ENCODE measurements around the gene RCOR2. TPM values are rescaled to one million over a fixed set of nuclear protein-coding genes. Genes with fewer than 3 reads are reported as not detected.

Gene RCOR2
- total and polyA plus RNA-seq, 2 experiments from 2014 or later, result 5.5 to 66.9 TPM

DNA sequence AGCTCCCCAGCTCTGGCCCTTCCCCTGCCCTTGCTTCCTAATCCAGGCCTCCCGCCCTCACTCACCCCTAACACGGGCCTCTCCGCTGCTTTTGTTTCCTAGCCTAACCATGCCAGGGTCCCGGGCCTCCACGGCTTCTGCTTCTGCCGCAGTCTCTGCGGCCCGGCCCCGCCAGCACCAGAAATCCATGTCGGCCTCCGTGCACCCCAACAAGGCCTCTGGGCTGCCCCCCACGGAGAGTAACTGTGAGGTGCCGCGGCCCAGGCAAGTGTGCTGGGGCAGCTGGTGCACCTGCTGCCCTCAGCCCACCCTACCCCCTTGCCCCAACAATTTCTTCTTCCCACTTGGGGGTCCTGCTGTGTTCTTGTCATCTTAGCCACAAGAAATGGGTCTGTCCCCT lies 13.1 kb downstream of the RCOR2 start (continued):
- TF ChIP-seq, protein P1, sequence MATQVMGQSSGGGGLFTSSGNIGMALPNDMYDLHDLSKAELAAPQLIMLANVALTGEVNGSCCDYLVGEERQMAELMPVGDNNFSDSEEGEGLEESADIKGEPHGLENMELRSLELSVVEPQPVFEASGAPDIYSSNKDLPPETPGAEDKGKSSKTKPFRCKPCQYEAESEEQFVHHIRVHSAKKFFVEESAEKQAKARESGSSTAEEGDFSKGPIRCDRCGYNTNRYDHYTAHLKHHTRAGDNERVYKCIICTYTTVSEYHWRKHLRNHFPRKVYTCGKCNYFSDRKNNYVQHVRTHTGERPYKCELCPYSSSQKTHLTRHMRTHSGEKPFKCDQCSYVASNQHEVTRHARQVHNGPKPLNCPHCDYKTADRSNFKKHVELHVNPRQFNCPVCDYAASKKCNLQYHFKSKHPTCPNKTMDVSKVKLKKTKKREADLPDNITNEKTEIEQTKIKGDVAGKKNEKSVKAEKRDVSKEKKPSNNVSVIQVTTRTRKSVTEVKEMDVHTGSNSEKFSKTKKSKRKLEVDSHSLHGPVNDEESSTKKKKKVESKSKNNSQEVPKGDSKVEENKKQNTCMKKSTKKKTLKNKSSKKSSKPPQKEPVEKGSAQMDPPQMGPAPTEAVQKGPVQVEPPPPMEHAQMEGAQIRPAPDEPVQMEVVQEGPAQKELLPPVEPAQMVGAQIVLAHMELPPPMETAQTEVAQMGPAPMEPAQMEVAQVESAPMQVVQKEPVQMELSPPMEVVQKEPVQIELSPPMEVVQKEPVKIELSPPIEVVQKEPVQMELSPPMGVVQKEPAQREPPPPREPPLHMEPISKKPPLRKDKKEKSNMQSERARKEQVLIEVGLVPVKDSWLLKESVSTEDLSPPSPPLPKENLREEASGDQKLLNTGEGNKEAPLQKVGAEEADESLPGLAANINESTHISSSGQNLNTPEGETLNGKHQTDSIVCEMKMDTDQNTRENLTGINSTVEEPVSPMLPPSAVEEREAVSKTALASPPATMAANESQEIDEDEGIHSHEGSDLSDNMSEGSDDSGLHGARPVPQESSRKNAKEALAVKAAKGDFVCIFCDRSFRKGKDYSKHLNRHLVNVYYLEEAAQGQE (IDR thresholded peaks at IDR 0.05; ENCODE audit: unreplicated experiment), result no peak
- TF ChIP-seq JUNB (IDR thresholded peaks at IDR 0.05; ENCODE audit: unreplicated experiment) (no peak), EZH2 (IDR thresholded peaks at IDR 0.05; ENCODE audit: low read depth, unreplicated experiment) (no peak), NANOG (IDR thresholded peaks at IDR 0.05; ENCODE audit: borderline replicate concordance) (no peak)
- TF ChIP-seq, protein P2, sequence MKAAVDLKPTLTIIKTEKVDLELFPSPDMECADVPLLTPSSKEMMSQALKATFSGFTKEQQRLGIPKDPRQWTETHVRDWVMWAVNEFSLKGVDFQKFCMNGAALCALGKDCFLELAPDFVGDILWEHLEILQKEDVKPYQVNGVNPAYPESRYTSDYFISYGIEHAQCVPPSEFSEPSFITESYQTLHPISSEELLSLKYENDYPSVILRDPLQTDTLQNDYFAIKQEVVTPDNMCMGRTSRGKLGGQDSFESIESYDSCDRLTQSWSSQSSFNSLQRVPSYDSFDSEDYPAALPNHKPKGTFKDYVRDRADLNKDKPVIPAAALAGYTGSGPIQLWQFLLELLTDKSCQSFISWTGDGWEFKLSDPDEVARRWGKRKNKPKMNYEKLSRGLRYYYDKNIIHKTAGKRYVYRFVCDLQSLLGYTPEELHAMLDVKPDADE (IDR thresholded peaks at IDR 0.05), result no peak

DNA sequence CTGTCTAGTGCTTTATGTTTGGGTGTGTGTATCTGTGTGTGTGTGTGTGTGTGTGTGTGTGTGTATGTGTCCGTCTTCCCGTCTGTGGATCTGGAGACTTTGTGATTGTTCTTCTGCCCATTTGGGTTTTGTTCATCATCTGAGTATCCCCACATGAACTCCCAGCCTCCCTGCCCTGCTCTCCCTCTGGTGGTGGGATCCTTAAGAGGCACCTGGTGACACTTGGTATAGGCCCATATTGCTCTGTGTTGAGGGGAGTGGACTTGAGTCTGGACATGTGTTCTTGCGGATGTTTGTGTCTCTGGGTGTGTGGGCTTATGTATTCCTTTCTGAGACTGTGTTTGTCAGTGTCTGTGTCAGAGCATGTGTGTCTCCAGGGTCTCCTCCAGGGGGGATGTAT lies 15.3 kb downstream of the RCOR2 start:
- Histone ChIP-seq H4K20me1 (replicated peaks; ENCODE audit: insufficient read depth) (no peaks in the 10 kb centered on the region; the same call in 1 of the 2 replicates), H3K36me3 (ENCODE audit: insufficient read depth) (peaks cover 17% of the 10 kb centered on the region), H3K9me2 (ENCODE audit: insufficient read depth) (no peaks in the 10 kb centered on the region), H3K79me2 (replicated peaks; ENCODE audit: insufficient read depth) (no peaks in the 10 kb centered on the region), H3F3A (replicated peaks; ENCODE audit: low read depth) (peaks cover 23% of the 10 kb centered on the region; the same call in 1 of the 2 replicates), H3K27me3 (ENCODE audit: insufficient read depth) (no peaks in the 10 kb centered on the region), H3K4me2 (no peak overlapping the region), H3K4me1 (ENCODE audit: insufficient read depth) (peaks cover 9% of the 10 kb centered on the region), H3K27ac (ENCODE audit: low read depth) (no peak overlapping the region), H3K4me3 (no peak overlapping the region), H2AFZ (no peak overlapping the region)
- Mint-ChIP-seq H3K27ac (no peak overlapping the region), H3K27me3 (ENCODE audit: insufficient read depth, low read depth, poor library complexity) (peaks cover 11% of the 10 kb centered on the region), H3K4me1 (peaks cover 20% of the 10 kb centered on the region), H3K36me3 (ENCODE audit: low read depth) (peaks cover 79% of the 10 kb centered on the region), H3K9me3 (no peaks in the 10 kb centered on the region), H3K4me3 (no peak overlapping the region)
- DNase-seq (ENCODE audit: low spot score) (peak; percentile 64), ATAC-seq (peak; percentile 43)
- no peak for TF ChIP-seq POLR2AphosphoS5 (IDR thresholded peaks at IDR 0.05; ENCODE audit: low read depth)
- TF ChIP-seq, protein P3, sequence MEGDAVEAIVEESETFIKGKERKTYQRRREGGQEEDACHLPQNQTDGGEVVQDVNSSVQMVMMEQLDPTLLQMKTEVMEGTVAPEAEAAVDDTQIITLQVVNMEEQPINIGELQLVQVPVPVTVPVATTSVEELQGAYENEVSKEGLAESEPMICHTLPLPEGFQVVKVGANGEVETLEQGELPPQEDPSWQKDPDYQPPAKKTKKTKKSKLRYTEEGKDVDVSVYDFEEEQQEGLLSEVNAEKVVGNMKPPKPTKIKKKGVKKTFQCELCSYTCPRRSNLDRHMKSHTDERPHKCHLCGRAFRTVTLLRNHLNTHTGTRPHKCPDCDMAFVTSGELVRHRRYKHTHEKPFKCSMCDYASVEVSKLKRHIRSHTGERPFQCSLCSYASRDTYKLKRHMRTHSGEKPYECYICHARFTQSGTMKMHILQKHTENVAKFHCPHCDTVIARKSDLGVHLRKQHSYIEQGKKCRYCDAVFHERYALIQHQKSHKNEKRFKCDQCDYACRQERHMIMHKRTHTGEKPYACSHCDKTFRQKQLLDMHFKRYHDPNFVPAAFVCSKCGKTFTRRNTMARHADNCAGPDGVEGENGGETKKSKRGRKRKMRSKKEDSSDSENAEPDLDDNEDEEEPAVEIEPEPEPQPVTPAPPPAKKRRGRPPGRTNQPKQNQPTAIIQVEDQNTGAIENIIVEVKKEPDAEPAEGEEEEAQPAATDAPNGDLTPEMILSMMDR (conservative IDR thresholded peaks at IDR 0.05; ENCODE audit: low read depth in 2 of 2), result peak; percentile 48 to 61
- TF ChIP-seq, protein P2 (IDR thresholded peaks at IDR 0.05), result no peak
- TF ChIP-seq, protein P4, sequence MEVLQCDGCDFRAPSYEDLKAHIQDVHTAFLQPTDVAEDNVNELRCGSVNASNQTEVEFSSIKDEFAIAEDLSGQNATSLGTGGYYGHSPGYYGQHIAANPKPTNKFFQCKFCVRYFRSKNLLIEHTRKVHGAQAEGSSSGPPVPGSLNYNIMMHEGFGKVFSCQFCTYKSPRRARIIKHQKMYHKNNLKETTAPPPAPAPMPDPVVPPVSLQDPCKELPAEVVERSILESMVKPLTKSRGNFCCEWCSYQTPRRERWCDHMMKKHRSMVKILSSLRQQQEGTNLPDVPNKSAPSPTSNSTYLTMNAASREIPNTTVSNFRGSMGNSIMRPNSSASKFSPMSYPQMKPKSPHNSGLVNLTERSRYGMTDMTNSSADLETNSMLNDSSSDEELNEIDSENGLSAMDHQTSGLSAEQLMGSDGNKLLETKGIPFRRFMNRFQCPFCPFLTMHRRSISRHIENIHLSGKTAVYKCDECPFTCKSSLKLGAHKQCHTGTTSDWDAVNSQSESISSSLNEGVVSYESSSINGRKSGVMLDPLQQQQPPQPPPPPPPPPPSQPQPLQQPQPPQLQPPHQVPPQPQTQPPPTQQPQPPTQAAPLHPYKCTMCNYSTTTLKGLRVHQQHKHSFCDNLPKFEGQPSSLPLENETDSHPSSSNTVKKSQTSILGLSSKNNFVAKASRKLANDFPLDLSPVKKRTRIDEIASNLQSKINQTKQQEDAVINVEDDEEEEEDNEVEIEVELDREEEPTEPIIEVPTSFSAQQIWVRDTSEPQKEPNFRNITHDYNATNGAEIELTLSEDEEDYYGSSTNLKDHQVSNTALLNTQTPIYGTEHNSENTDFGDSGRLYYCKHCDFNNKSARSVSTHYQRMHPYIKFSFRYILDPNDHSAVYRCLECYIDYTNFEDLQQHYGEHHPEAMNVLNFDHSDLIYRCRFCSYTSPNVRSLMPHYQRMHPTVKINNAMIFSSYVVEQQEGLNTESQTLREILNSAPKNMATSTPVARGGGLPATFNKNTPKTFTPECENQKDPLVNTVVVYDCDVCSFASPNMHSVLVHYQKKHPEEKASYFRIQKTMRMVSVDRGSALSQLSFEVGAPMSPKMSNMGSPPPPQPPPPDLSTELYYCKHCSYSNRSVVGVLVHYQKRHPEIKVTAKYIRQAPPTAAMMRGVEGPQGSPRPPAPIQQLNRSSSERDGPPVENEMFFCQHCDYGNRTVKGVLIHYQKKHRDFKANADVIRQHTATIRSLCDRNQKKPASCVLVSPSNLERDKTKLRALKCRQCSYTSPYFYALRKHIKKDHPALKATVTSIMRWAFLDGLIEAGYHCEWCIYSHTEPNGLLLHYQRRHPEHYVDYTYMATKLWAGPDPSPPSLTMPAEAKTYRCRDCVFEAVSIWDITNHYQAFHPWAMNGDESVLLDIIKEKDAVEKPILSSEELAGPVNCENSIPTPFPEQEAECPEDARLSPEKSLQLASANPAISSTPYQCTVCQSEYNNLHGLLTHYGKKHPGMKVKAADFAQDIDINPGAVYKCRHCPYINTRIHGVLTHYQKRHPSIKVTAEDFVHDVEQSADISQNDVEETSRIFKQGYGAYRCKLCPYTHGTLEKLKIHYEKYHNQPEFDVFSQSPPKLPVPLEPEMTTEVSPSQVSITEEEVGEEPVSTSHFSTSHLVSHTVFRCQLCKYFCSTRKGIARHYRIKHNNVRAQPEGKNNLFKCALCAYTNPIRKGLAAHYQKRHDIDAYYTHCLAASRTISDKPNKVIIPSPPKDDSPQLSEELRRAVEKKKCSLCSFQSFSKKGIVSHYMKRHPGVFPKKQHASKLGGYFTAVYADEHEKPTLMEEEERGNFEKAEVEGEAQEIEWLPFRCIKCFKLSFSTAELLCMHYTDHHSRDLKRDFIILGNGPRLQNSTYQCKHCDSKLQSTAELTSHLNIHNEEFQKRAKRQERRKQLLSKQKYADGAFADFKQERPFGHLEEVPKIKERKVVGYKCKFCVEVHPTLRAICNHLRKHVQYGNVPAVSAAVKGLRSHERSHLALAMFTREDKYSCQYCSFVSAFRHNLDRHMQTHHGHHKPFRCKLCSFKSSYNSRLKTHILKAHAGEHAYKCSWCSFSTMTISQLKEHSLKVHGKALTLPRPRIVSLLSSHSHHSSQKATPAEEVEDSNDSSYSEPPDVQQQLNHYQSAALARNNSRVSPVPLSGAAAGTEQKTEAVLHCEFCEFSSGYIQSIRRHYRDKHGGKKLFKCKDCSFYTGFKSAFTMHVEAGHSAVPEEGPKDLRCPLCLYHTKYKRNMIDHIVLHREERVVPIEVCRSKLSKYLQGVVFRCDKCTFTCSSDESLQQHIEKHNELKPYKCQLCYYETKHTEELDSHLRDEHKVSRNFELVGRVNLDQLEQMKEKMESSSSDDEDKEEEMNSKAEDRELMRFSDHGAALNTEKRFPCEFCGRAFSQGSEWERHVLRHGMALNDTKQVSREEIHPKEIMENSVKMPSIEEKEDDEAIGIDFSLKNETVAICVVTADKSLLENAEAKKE (CRISPR knock-in tag; IDR thresholded peaks at IDR 0.05), result no peak

Data from GM23338 (cell line).